K562 (cell line): Measurements from ENCODE around the gene RPL14.

Experiments used
- CEBPB ChIP-seq: fragments of 450-650 bp; IDR thresholded peaks from 2 replicates; pipeline ENCODE4 v1.6.1; 2016; ENCODE audit warnings: missing genetic modification characterization, missing compliant biosample characterization
- E2F6 ChIP-seq, 2 experiments: IDR thresholded peaks; 2 replicates each; pipeline ENCODE4 v1.6.1; 2011; ENCODE audit warnings: borderline replicate concordance in 1 of 2, control low read depth in 1 of 2, low read depth in 1 of 2, low read length in 1 of 2, mild to moderate bottlenecking in 1 of 2, mixed read lengths in 1 of 2, moderate library complexity in 1 of 2; ENCODE audit not compliant: insufficient read depth in 1 of 2, insufficient read length in 1 of 2, poor library complexity in 1 of 2, severe bottlenecking in 1 of 2; ENCODE audit errors: extremely low read depth in 1 of 2
- NR0B1 ChIP-seq: fragments of 450-650 bp; IDR thresholded peaks from one replicate; pipeline ENCODE4 v1.6.1; 2018; ENCODE audit warnings: mild to moderate bottlenecking, moderate library complexity; ENCODE audit not compliant: partially characterized antibody
- RBM22 ChIP-seq: fragments of 200-400 bp; formaldehyde crosslinking; IDR thresholded peaks from 2 replicates; pipeline ENCODE4 v1.6.1; 2018; ENCODE audit warnings: low read length, low read depth; ENCODE audit not compliant: poor library complexity, severe bottlenecking
- SIN3A ChIP-seq, 2 experiments: fragments of 150-350 bp in 1 of 2; IDR thresholded peaks; 2 replicates each; pipeline ENCODE4 v1.6.1; 2011 to 2016; ENCODE audit warnings: borderline replicate concordance in 2 of 2, low read depth in 2 of 2, low read length in 2 of 2, mild to moderate bottlenecking in 2 of 2, moderate library complexity in 2 of 2; ENCODE audit not compliant: control insufficient read depth in 1 of 2
- ZKSCAN8 ChIP-seq: fragments of 200-800 bp; sonication (Bioruptor generic); IDR thresholded peaks from 2 replicates; pipeline ENCODE4 v1.6.1; 2016; ENCODE audit warnings: missing genetic modification characterization, missing compliant biosample characterization

DNA sequence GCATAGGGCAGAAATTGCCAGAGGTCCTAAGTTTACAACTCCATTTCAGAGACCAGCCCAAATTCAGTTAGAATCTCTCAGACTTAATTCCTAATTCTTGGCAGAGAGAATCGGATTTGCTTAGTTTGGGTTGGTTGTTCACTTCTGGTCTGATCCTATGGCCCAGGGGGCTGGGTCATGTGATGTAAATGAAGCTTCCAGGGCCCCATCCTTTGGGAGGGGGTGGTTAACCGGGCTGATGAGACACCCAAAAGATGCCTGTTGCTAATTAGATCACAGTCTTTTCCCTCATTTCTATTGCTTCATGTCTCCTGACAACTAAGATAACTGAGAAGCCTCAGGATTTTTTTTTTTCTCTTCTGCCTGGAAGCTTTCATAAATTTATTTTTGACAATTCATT, 37.6 kb downstream of the RPL14 start:
- TF ChIP-seq SIN3A (IDR thresholded peaks at IDR 0.05; ENCODE audit: borderline replicate concordance in 2 of 2, control insufficient read depth in 1 of 2, low read depth in 2 of 2, low read length in 2 of 2) (no peak), NR0B1 (no peak), CEBPB (tag) (no peak), ZKSCAN8 (CRISPR knock-in tag) (no peak), RBM22 (no peak), E2F6 (IDR thresholded peaks at IDR 0.05; ENCODE audit: borderline replicate concordance in 1 of 2, extremely low read depth in 1 of 2, insufficient read depth in 1 of 2, insufficient read length in 1 of 2, low read depth in 1 of 2, low read length in 1 of 2, poor library complexity in 1 of 2, severe bottlenecking in 1 of 2) (no peak)
